GM19240 (cell line): Measurements from ENCODE around the gene RBPJ.
A peak's percentile ranks its signal among the peaks of the same experiment; 100 is the strongest.
"Not testable (repeated sequence)": the region's sequence is repeated elsewhere in the genome, so short reads cannot be mapped to it uniquely, and the experiment has no call there.

Experiments used
- DNase-seq: peaks from one replicate; pipeline ENCODE4 v3.0.0; 2011; ENCODE audit warnings: low spot score; ENCODE audit not compliant: insufficient read length

Gene RBPJ

GRCh38 chr4:26300314-26301307, 20.2 kb upstream of the RBPJ start:
- no peak for DNase-seq

- no peak for DNase-seq
These were observed 18.5 kb upstream of the RBPJ start for GRCh38 chr4:26302031-26302899.

- DNase-seq, result no peak
These were observed 17.8 kb upstream of the RBPJ start for GRCh38 chr4:26303008-26303407.

- DNase-seq, result no peak
These were observed 13.6 kb upstream of the RBPJ start for GRCh38 chr4:26307037-26307800.

GRCh38 chr4:26308568-26308967, 12.2 kb upstream of the RBPJ start:
- no peak for DNase-seq

- no peak for DNase-seq
These were observed 10.6 kb upstream of the RBPJ start for GRCh38 chr4:26310264-26310663.

GRCh38 chr4:26311633-26312032, 9.2 kb upstream of the RBPJ start:
- no peak for DNase-seq

GRCh38 chr4:26315316-26315932, 5.4 kb upstream of the RBPJ start:
- not testable (repeated sequence) for DNase-seq

GRCh38 chr4:26317766-26318165, 3.0 kb upstream of the RBPJ start:
- no peak for DNase-seq

GRCh38 chr4:26319467-26319948, 1.3 kb upstream of the RBPJ start:
- DNase-seq, result peak; percentile 93

GRCh38 chr4:26319949-26320537, 771 bp upstream of the RBPJ start:
- DNase-seq, result peak; percentile 24

GRCh38 chr4:26321373-26322221, 783 bp downstream of the RBPJ start:
- no peak for DNase-seq

- DNase-seq, result no peak
These were observed 1.5 kb downstream of the RBPJ start for GRCh38 chr4:26322346-26322745.

- no peak for DNase-seq
These were observed 3.0 kb downstream of the RBPJ start for GRCh38 chr4:26323821-26324220.

GRCh38 chr4:26325191-26325590, 4.4 kb downstream of the RBPJ start:
- DNase-seq, result no peak

- DNase-seq, result no peak
These were observed 6.0 kb downstream of the RBPJ start for GRCh38 chr4:26326791-26327190.

- no peak for DNase-seq
These were observed 9.5 kb downstream of the RBPJ start for GRCh38 chr4:26330186-26330787.

GRCh38 chr4:26330946-26331345, 10.1 kb downstream of the RBPJ start:
- DNase-seq, result no peak

GRCh38 chr4:26331380-26331950, 10.7 kb downstream of the RBPJ start:
- no peak for DNase-seq
